GM18508 (cell line): ENCODE results near the gene CHST1.

Source experiments
- ATAC-seq: cut with Tn5 transposase; IDR thresholded peaks from one replicate; pipeline ENCODE4 v1.9.1; 2021; ENCODE audit warnings: moderate number of reproducible peaks; ENCODE audit not compliant: insufficient read depth, unreplicated experiment

Gene CHST1, protein sequence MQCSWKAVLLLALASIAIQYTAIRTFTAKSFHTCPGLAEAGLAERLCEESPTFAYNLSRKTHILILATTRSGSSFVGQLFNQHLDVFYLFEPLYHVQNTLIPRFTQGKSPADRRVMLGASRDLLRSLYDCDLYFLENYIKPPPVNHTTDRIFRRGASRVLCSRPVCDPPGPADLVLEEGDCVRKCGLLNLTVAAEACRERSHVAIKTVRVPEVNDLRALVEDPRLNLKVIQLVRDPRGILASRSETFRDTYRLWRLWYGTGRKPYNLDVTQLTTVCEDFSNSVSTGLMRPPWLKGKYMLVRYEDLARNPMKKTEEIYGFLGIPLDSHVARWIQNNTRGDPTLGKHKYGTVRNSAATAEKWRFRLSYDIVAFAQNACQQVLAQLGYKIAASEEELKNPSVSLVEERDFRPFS

GRCh38 chr11:45665206-45665932 is at the start of gene CHST1:
TSS of gene CHST1 (minus strand) at chr11:45665622. CDS start at chr11:45650923, 14,699 bp downstream.
- no peak for ATAC-seq

GRCh38 chr11:45713573-45713972 is 48.2 kb upstream of the CHST1 start:
- no peak for ATAC-seq

- no peak for ATAC-seq
Observed at GRCh38 chr11:45710561-45710960, 45.1 kb upstream of the CHST1 start.

GRCh38 chr11:45708887-45709663 is 43.7 kb upstream of the CHST1 start:
- no peak for ATAC-seq

DNA sequence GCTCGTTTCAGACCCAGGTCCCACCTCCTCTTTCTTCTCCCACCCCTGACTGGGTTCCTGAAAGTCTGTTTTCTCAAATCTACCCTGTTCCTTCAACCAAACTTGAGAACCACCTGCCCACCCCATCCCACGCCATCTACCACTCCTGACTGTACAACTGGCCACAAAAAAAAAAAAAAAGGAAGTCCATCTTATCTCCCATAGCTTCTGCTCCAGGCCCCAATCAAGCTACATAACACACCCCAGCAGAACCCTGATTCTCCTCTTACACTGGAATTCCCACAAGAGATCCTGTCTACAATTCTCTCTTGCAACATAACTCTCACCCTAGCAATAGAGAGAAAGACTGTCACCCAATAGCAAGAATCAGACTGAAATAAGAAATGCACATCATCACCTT is 39.2 kb upstream of the CHST1 start:
- ATAC-seq: no peak

DNA sequence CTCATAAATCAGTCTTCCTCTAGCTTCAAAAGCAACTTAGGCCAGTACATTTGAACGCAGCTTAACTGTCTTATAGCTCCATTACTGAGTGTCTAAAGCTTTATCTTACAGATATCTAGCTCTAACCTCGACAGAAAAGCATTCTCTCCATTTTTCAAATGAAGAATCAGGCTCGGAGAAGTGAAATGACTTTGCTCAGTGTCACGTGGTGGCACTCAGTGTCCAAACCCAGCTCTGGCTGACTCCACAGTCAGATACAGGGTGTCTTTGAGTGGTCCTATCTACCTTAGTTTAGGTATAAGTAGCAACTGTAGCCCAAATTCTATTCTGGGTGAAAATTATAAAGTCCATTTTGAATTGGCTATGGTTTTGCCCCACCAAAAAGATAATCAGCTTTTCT is 38.7 kb upstream of the CHST1 start:
- no peak for ATAC-seq

DNA sequence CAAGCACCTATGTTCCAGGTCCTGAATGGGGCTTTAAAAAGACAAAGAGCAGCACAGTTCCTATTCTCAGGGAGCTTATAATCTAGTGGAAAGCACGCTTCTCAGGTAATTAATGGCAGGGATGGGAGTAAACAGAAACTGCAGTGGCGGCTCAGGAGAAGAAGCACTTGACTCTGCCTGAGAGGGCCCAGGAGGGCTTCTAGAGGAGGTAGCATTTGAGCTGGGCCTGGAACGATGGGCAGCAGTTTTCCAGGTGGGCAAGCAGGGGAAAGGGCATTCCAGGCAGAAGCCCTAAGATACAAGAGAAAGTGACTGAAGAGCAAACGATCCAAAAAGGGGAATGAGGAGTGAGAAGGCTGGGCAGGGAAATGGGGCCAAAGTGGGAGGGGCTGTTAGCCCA is 37.1 kb upstream of the CHST1 start:
- ATAC-seq: no peak

DNA sequence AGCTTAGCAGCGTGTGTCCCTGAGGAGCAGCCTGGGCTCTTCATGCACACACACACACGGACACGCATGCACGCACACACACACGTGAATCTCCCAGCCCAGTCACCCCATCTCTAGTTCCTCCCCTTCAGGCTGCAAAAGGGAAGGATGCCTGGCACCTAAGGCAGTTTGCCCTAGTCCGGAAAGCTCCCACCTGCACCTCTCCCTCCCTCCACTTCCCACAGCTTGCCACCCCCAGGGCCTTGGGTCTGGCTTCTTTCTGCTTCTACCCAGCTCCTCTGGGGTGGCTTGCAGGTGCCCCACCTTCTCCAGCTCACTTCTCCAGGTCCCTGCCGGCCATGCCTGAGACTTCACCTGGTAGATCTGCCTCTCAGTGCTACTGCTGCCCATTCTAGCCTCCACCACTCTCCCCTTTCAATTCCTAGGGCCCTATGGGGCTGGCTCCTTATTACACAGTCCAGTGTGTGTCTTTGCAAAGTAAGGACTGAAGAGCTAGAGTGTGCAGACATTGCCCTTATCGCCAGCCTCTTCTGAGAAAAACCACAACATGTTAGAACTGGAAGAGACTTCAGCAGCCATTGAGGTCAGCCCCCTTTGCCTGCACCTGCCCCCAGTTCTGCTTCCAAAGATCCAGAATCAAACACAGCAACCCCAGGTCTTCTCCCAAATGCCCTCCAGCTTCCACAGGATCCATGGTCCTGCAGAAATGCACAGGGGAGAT is 33.5 kb upstream of the CHST1 start:
- ATAC-seq: no peak

DNA sequence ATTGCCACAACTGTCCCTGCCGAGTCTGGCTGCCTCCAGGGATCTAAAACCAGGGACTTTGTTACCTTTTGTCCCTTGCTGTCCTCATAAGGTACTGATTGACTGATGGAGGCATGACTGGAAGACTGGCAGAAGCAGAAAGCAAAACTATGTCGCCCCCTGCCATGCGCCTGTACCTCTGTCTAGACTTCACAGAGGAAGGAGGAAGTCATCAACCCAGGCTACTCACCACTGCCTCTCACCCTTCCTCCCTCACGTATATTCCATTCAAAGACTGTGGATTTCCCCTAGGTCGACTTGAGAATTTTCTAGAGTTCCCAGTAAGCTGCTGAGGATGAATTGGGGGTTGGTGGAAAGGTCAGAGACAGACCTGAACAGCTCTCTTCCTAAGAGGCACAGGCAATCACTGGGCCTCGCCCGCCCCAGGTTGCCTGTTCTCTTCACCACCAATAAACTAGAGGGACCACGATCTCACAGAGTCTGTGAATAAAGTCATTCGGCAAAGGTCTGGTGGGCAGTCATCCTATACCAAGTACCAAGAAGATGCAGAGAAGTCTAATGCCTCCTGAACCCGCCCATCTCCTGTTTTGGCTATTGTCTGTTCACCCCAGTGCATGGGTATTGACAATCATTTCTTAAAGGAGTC is 27.5 kb upstream of the CHST1 start:
- ATAC-seq: no peak

DNA sequence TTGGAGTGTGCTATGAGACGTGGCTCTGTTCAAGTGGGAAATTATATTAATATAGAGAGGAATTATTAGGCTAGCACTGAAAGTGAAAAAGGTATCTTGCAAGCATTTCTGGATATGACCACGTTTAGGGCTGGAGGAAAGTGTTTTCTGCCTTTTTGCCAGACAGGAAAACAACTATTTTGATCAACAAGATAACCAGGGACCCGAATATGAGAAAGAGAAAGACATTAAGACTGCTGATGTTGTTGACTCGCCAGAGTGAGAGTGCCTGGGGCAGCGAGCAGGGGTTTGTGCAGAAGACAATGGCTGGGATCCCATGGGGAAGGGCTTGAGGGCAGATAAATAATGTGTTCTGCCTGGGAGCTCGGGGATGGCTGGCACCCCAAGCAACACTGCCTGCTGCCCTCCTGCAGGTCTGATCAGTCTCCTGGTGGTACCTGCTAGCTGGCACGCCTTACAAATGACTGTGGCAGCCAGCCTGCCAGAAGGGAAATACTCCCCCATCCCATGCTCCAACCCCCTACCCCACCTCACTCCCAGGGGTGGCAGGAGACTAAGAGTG is 23.1 kb upstream of the CHST1 start:
- ATAC-seq: no peak

DNA sequence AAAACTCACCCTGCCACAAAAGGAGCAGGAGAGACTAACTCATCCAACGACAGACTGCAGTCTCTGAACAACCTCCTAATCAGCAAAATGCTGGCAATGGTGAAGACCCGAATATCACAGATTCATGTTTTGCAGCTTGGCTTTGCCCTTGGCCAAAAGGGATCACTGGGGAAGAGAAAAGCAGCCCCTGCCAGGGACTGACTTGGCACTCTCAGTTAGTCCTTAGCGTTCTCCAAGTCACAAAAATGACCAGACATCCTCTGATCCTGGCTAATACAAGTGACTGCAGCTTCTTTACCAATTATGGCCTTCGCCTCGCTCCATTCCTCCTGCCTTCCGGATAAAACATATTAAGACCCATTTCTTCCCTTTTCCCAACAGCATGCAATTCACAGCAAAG is 22.4 kb upstream of the CHST1 start:
- no peak for ATAC-seq

- no peak for ATAC-seq
Observed at GRCh38 chr11:45685964-45686537, 20.6 kb upstream of the CHST1 start.

DNA sequence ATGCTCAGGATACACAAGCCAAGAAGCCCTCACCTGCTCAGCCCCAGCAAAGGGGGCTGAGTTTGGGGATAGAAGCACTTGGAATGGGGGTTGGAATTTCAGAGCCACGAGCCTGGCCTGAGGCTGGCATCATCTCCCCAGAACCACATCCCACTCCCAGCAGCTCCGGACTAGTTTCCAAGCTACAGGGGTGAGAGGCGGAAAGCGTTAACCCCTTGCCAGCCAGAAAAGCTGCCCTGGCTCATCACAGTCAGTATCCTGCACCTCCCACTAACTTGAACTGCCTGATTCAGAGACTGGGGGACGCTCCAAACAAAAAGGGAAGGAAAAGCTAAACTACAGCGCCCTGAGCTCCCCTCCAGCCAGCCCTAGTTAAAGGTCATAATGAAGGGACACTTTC is 19.0 kb upstream of the CHST1 start:
- ATAC-seq: no peak

DNA sequence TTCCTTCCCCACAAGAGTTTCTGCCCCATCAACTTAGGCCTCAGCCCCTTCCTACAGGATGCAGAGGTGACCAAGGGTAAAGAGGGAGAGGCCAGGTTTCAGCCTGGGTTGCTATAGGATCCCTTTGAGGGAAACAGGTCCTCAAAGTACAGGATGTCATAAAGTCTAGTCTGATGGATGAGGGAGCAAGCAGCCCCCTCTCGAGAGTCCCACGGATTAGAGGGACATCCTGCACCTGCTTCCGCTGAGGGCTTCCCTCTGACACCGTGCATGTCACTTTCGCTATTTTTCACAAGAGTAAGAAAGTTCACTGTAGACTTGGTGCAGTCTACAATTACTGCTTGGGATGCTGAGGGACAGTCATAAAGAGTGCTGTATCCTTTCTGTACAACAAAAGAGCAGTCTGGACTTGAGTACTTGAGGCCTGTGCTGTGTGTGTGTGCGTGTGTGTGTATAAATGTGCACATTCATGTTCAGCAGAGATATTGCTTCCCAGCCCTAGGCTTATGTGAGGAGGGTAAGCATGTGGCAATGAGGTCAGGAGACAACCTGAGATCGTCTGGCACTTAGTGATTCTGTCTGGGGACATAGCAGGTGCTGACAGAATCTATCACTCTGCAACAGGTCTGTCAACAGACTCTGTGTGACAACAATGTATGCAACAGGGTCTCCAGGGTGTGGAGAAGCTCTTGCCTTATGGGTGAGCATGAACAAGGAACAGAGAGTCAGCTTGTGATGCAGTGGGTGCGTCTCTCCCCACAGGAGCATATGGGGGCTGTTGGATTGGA is 18.0 kb upstream of the CHST1 start:
- ATAC-seq: no peak

GRCh38 chr11:45679806-45680205 is 14.4 kb upstream of the CHST1 start:
- no peak for ATAC-seq

DNA sequence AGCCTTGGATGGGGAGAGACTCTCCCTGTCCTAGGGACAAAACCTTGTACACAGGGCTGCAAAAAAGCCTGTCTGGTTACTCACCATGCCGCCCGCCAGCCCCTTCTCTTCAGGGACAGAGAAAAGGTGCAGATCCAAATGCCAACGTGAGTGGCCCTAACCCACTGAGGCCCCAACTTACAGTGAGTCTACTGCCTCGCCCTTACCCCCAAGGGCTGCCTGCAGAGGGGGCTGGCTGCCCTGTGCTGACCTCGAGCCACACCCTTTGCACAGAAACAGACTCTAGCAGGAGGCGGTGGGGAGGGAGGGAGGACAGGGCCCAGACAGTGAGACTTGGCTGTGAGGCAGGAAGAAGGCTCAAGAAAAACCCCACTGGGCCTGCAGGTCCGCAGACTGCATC is 13.6 kb upstream of the CHST1 start:
- no peak for ATAC-seq

- ATAC-seq: no peak
Observed at GRCh38 chr11:45677770-45678512, 12.5 kb upstream of the CHST1 start.
